Neural crest cell (in vitro differentiated cells): ENCODE data around the gene PHLDA3. TPM values are rescaled to one million over a fixed set of nuclear protein-coding genes. Genes with fewer than 3 reads are reported as not detected.

Source experiments
- DNase-seq: peaks from one replicate; pipeline ENCODE4 v3.0.0; 2021; ENCODE audit warnings: low read depth, mixed read lengths, low spot score
- H3K27ac Mint-ChIP-seq: one replicate; pipeline ENCODE4 v1.8.0; 2021; ENCODE audit warnings: mild to moderate bottlenecking, mixed read lengths; ENCODE audit not compliant: unreplicated experiment
- H3K27me3 Mint-ChIP-seq: 2 replicates; pipeline ENCODE4 v1.8.0; 2021; ENCODE audit warnings: low read depth, mild to moderate bottlenecking, mixed read lengths
- H3K36me3 Mint-ChIP-seq: 2 replicates; pipeline ENCODE4 v1.8.0; 2021; ENCODE audit warnings: low read depth, mild to moderate bottlenecking, mixed read lengths
- H3K4me1 Mint-ChIP-seq: 2 replicates; pipeline ENCODE4 v1.8.0; 2021; ENCODE audit warnings: mixed read lengths
- H3K4me3 Mint-ChIP-seq: one replicate; pipeline ENCODE4 v1.8.0; 2021; ENCODE audit warnings: mild to moderate bottlenecking, mixed read lengths
- H3K9me3 Mint-ChIP-seq: 2 replicates; pipeline ENCODE4 v1.8.0; 2021; ENCODE audit warnings: mixed read lengths
- total RNA-seq: library from RNA; stranded (reverse); gene quantifications from 2 replicates; pipeline ENCODE4 v1.2.1, GENCODE V29; 2021
- TF ChIP-seq, protein P1 (sequence below): fragments of 200-600 bp; sonication (generic); conservative IDR thresholded peaks from 2 replicates; pipeline ENCODE4 v1.5.0; 2021; ENCODE audit warnings: antibody characterized with exemption, mild to moderate bottlenecking

The PHLDA3 gene
- total RNA-seq, 1 donor from 2014 or later, result 10.7 TPM

GRCh38 chr1:201463071-201463552 is 5.9 kb downstream of the PHLDA3 start:
- DNase-seq, result no peak
- no peaks in the 10 kb centered on the region for H3K9me3 Mint-ChIP-seq
- H3K27me3 Mint-ChIP-seq, result peaks cover 6% of the 10 kb centered on the region
- TF ChIP-seq, protein P1, sequence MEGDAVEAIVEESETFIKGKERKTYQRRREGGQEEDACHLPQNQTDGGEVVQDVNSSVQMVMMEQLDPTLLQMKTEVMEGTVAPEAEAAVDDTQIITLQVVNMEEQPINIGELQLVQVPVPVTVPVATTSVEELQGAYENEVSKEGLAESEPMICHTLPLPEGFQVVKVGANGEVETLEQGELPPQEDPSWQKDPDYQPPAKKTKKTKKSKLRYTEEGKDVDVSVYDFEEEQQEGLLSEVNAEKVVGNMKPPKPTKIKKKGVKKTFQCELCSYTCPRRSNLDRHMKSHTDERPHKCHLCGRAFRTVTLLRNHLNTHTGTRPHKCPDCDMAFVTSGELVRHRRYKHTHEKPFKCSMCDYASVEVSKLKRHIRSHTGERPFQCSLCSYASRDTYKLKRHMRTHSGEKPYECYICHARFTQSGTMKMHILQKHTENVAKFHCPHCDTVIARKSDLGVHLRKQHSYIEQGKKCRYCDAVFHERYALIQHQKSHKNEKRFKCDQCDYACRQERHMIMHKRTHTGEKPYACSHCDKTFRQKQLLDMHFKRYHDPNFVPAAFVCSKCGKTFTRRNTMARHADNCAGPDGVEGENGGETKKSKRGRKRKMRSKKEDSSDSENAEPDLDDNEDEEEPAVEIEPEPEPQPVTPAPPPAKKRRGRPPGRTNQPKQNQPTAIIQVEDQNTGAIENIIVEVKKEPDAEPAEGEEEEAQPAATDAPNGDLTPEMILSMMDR, result peak; percentile 25
- no peak overlapping the region for H3K4me3 Mint-ChIP-seq
- H3K4me1 Mint-ChIP-seq, result peaks cover 32% of the 10 kb centered on the region
- peaks cover 2% of the 10 kb centered on the region for H3K36me3 Mint-ChIP-seq
- peak overlapping the region; percentile 24 for H3K27ac Mint-ChIP-seq

DNA sequence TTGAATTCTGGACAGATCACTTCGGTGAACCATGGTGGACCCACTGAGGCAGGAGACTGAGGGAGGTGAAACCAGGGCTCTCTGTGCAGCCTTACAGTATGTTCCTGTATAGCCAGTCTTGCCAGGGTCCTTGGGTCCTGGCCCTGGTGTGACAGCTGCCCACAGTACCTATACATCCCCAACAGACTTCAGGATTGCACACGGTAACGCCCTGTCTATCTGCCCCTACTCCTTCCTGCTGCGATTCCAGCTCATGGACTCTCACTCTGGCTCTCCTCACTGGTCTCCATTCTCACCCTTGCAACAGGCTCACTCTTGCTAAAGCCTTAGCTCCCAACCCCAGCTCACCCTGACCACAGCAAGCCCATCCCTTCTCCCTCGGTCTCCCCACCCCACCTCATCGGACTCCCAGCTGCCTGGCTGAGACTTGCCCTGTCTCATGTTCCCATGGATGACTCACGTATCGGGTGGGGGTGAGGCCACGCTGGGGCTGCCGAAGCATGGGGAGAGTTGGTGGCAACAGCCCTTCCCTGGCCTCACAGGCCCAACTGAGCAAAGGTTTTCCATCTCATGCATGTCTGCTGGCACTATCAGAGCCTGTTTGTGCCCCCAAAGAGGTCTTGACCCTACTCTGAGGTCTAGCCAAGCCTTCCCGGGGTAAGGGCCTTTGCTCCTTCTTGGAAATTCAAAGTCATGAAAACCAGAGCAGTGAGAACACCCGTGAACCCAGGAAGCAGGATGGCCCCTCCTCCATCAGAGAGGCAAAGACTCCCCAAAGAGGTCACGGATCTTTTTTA is 7.1 kb downstream of the PHLDA3 start:
- no peak overlapping the region for H3K4me3 Mint-ChIP-seq
- H3K9me3 Mint-ChIP-seq, result no peaks in the 10 kb centered on the region
- no peaks in the 10 kb centered on the region for H3K27me3 Mint-ChIP-seq
- H3K36me3 Mint-ChIP-seq, result peaks cover 2% of the 10 kb centered on the region
- TF ChIP-seq, protein P1, result no peak
- DNase-seq, result no peak
- peaks cover 33% of the 10 kb centered on the region for H3K4me1 Mint-ChIP-seq
- H3K27ac Mint-ChIP-seq, result no peak overlapping the region

DNA sequence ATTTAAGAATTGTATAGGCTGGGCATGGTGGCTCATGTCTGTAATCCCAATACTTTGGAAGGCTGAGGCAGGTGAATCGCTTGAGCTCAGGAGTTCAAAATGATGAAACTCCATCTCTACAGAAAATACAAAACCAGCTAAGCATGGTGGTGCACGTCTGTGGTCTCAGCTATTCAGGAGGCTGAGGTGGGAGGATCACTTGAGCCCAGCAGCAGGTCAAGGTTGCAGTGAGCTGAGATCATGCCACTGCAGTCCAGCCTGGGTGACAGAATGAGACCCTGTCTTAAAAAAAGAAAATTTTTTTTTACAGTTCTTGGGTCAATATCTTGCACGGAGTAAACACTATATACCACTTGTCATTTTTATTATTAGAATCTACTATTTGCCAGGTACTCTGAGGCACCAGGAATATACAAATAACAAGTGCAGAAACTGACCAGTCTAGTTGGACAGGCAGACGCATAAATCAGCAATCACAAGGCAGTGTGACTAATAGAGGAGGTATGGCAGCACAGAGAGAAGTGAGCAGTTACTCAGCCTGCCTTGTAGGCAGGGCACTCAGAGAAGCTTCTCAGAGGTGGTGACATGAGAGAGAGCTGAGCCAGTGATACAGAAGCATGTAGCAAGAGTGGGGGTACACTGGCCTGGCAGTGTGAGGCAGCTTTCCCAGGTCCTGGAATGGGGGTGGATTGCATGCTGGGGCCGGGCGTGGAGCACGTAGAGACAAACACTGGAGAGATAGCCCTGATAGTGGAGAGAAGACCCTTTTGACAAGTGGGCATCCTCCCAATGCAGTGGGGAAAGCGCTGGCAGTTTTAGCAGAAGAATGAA is 8.0 kb downstream of the PHLDA3 start:
- no peaks in the 10 kb centered on the region for H3K27me3 Mint-ChIP-seq

DNA sequence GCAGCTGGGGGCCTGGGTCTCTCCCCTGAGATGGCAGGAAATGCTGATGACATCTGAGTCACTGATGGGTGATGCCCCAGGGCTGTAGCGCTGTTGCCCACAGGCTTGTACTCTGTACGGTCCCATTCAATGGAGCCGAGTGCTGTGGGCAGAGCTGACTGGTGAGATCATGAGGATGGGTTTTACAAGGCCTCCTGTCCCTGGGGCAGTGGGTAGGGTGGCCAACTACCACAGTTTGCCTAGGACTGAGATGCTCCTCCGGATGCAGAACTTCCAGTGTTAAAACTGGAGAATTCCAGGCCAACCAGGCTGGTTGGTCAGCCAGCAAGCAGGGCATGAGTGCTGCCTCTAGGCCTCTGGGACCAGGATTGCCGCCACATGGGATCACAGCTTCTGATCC is 9.2 kb downstream of the PHLDA3 start:
- H3K27ac Mint-ChIP-seq, result no peak overlapping the region
- DNase-seq, result no peak
- TF ChIP-seq, protein P1, result no peak
- no peaks in the 10 kb centered on the region for H3K9me3 Mint-ChIP-seq
- H3K27me3 Mint-ChIP-seq, result no peaks in the 10 kb centered on the region
- no peak overlapping the region for H3K4me3 Mint-ChIP-seq
- peaks cover 2% of the 10 kb centered on the region for H3K36me3 Mint-ChIP-seq
- peaks cover 41% of the 10 kb centered on the region for H3K4me1 Mint-ChIP-seq

More for the DNA sequence above, 8.0 kb downstream of the PHLDA3 start:
- Mint-ChIP-seq H3K4me3 (no peak overlapping the region), H3K27ac (no peak overlapping the region), H3K9me3 (no peaks in the 10 kb centered on the region), H3K36me3 (peaks cover 2% of the 10 kb centered on the region), H3K4me1 (peaks cover 37% of the 10 kb centered on the region)
- no peak for DNase-seq
- TF ChIP-seq, protein P1, result no peak

DNA sequence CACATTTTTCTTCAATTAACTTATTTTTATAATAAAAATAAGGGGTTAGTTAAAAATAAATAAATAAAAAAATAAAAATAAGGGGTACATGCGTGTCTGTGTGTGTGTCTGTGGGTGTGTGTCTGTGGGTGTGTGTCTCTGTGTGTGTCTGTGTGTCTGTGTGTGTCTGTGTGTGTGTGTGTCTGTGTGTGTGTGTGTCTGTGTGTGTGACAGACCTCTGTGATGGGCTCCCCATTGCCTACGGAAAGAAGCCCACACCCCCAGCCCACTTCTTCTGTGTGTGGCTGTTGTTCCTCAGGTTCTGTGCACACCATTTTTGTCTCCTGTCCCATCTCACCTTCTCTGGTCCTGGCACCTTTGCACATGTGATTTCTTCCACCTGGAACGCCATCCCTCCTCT is 9.9 kb downstream of the PHLDA3 start:
- Mint-ChIP-seq H3K4me1 (peaks cover 40% of the 10 kb centered on the region), H3K9me3 (no peaks in the 10 kb centered on the region), H3K27ac (no peak overlapping the region)

More for the DNA sequence above, 9.9 kb downstream of the PHLDA3 start:
- H3K4me3 Mint-ChIP-seq, result no peak overlapping the region
- H3K36me3 Mint-ChIP-seq, result peaks cover 2% of the 10 kb centered on the region
- no peak for DNase-seq
- no peaks in the 10 kb centered on the region for H3K27me3 Mint-ChIP-seq
- TF ChIP-seq, protein P1, result no peak
